Measurements from ENCODE around the gene FLOT1. TPM values are rescaled to one million over a fixed set of nuclear protein-coding genes. Genes with fewer than 3 reads are reported as not detected.

The FLOT1 gene
- total and polyA plus RNA-seq, 2 donors: 67.1 to 157 TPM

- Histone ChIP-seq H3K4me1 (ENCODE audit: control insufficient read depth in 2 of 2, insufficient read depth in 2 of 2, low read length in 2 of 2) (peaks cover 24 to 61% of the 10 kb centered on the region in 2 donors), H3K36me3 (ENCODE audit: control insufficient read depth in 2 of 2, insufficient read depth in 2 of 2, low read length in 1 of 2) (peaks cover 0 to under 1% of the 10 kb centered on the region in 2 donors), H3K27ac (ENCODE audit: low read depth in 1 of 2, low read length in 1 of 2) (no peak overlapping the region), H3K4me3 (ENCODE audit: low read length in 2 of 2) (peak overlapping the region in 1 of 2 donors; percentile 89), H3K27me3 (ENCODE audit: control insufficient read depth in 2 of 2, insufficient read depth in 1 of 2, low read length in 1 of 2) (no peaks in the 10 kb centered on the region), H3K9me3 (ENCODE audit: control insufficient read depth in 2 of 2, insufficient read depth in 1 of 2, low read length in 1 of 2) (no peaks in the 10 kb centered on the region)
- WGBS: 94% methylated on average over 9 of the region's 9 CpGs
- no peak for DNase-seq (ENCODE audit: low read depth in 6 of 9, low spot score in 9 of 9)
These were observed 53.9 kb downstream of the FLOT1 start for GRCh38 chr6:30688569-30688968.

- Histone ChIP-seq H3K27ac (ENCODE audit: low read depth in 1 of 2, low read length in 1 of 2) (peak overlapping the region; percentile 88 to 92), H3K36me3 (ENCODE audit: control insufficient read depth in 2 of 2, insufficient read depth in 2 of 2, low read length in 1 of 2) (peaks cover 0 to 3% of the 10 kb centered on the region in 2 donors), H3K27me3 (ENCODE audit: control insufficient read depth in 2 of 2, insufficient read depth in 1 of 2, low read length in 1 of 2) (no peaks in the 10 kb centered on the region), H3K4me3 (ENCODE audit: low read length in 2 of 2) (peak overlapping the region; percentile 65 to 89), H3K9me3 (ENCODE audit: control insufficient read depth in 2 of 2, insufficient read depth in 1 of 2, low read length in 1 of 2) (no peaks in the 10 kb centered on the region), H3K4me1 (ENCODE audit: control insufficient read depth in 2 of 2, insufficient read depth in 2 of 2, low read length in 2 of 2) (peaks cover 24 to 68% of the 10 kb centered on the region in 2 donors)
- no peak for DNase-seq (ENCODE audit: low read depth in 6 of 9, low spot score in 9 of 9)
- 36% methylated on average over 22 of the region's 22 CpGs for WGBS
These were observed 54.6 kb downstream of the FLOT1 start for GRCh38 chr6:30687659-30688431.

- Histone ChIP-seq H3K27ac (ENCODE audit: low read depth in 1 of 2, low read length in 1 of 2) (peak overlapping the region; percentile 88 to 92), H3K4me3 (ENCODE audit: low read length in 2 of 2) (peak overlapping the region; percentile 65 to 89), H3K9me3 (ENCODE audit: control insufficient read depth in 2 of 2, insufficient read depth in 1 of 2, low read length in 1 of 2) (peaks cover 0 to 6% of the 10 kb centered on the region in 2 donors), H3K4me1 (ENCODE audit: control insufficient read depth in 2 of 2, insufficient read depth in 2 of 2, low read length in 2 of 2) (peaks cover 24 to 76% of the 10 kb centered on the region in 2 donors), H3K36me3 (ENCODE audit: control insufficient read depth in 2 of 2, insufficient read depth in 2 of 2, low read length in 1 of 2) (peaks cover 0 to 6% of the 10 kb centered on the region in 2 donors), H3K27me3 (ENCODE audit: control insufficient read depth in 2 of 2, insufficient read depth in 1 of 2, low read length in 1 of 2) (no peaks in the 10 kb centered on the region)
- 1% methylated on average over 52 of the region's 52 CpGs for WGBS
- peak in 5 of 9 donors; percentile 41 to 78 (median 70) for DNase-seq (ENCODE audit: low read depth in 6 of 9, low spot score in 9 of 9)
These were observed 55.4 kb downstream of the FLOT1 start for GRCh38 chr6:30686908-30687658.

GRCh38 chr6:30686009-30686907 is 56.2 kb downstream of the FLOT1 start, which contains the start of gene PPP1R18:
Gene PPP1R18 (minus strand): TSS chr6:30686645. CDS start chr6:30686018, 627 bp downstream.
- H3K27me3 ChIP-seq (ENCODE audit: control insufficient read depth in 2 of 2, insufficient read depth in 1 of 2, low read length in 1 of 2): no peaks in the 10 kb centered on the region
- H3K4me1 ChIP-seq (ENCODE audit: control insufficient read depth in 2 of 2, insufficient read depth in 2 of 2, low read length in 2 of 2): peaks cover 30 to 84% of the 10 kb centered on the region in 2 donors
- peak within 1 kb of the TSS; percentile 98 to 99 for H3K27ac ChIP-seq (ENCODE audit: low read depth in 1 of 2, low read length in 1 of 2)
- peak within 1 kb of the TSS; percentile 65 to 89 for H3K4me3 ChIP-seq (ENCODE audit: low read length in 2 of 2)
- peaks cover under 1 to 13% of the 10 kb centered on the region in 2 donors for H3K36me3 ChIP-seq (ENCODE audit: control insufficient read depth in 2 of 2, insufficient read depth in 2 of 2, low read length in 1 of 2)
- H3K9me3 ChIP-seq (ENCODE audit: control insufficient read depth in 2 of 2, insufficient read depth in 1 of 2, low read length in 1 of 2): peaks cover 0 to 8% of the 10 kb centered on the region in 2 donors
- DNase-seq (ENCODE audit: low read depth in 6 of 9, low spot score in 9 of 9): peak in 3 of 9 donors; percentile 23 to 81 (median 70)
- WGBS: under 1% methylated on average over 41 of the region's 41 CpGs

GRCh38 chr6:30685157-30686008 is 57.1 kb downstream of the FLOT1 start:
- peak overlapping the region; percentile 65 to 89 for H3K4me3 ChIP-seq (ENCODE audit: low read length in 2 of 2)
- DNase-seq (ENCODE audit: low read depth in 6 of 9, low spot score in 9 of 9): peak in 3 of 9 donors; percentile 7 to 47 (median 20)
- H3K4me1 ChIP-seq (ENCODE audit: control insufficient read depth in 2 of 2, insufficient read depth in 2 of 2, low read length in 2 of 2): peaks cover 33 to 85% of the 10 kb centered on the region in 2 donors
- 24% methylated on average over 29 of the region's 29 CpGs for WGBS
- H3K36me3 ChIP-seq (ENCODE audit: control insufficient read depth in 2 of 2, insufficient read depth in 2 of 2, low read length in 1 of 2): peaks cover 5 to 19% of the 10 kb centered on the region in 2 donors
- peaks cover 0 to 8% of the 10 kb centered on the region in 2 donors for H3K9me3 ChIP-seq (ENCODE audit: control insufficient read depth in 2 of 2, insufficient read depth in 1 of 2, low read length in 1 of 2)
- no peaks in the 10 kb centered on the region for H3K27me3 ChIP-seq (ENCODE audit: control insufficient read depth in 2 of 2, insufficient read depth in 1 of 2, low read length in 1 of 2)
- H3K27ac ChIP-seq (ENCODE audit: low read depth in 1 of 2, low read length in 1 of 2): peak overlapping the region; percentile 98 to 99

- H3K4me1 ChIP-seq (ENCODE audit: control insufficient read depth in 2 of 2, insufficient read depth in 2 of 2, low read length in 2 of 2): peaks cover 35 to 85% of the 10 kb centered on the region in 2 donors
- H3K27me3 ChIP-seq (ENCODE audit: control insufficient read depth in 2 of 2, insufficient read depth in 1 of 2, low read length in 1 of 2): no peaks in the 10 kb centered on the region
- H3K36me3 ChIP-seq (ENCODE audit: control insufficient read depth in 2 of 2, insufficient read depth in 2 of 2, low read length in 1 of 2): peaks cover 13 to 27% of the 10 kb centered on the region in 2 donors
- H3K4me3 ChIP-seq (ENCODE audit: low read length in 2 of 2): peak overlapping the region; percentile 65 to 89
- H3K27ac ChIP-seq (ENCODE audit: low read depth in 1 of 2, low read length in 1 of 2): peak overlapping the region; percentile 98 to 99
- WGBS: 7% methylated on average over 21 of the region's 21 CpGs
- H3K9me3 ChIP-seq (ENCODE audit: control insufficient read depth in 2 of 2, insufficient read depth in 1 of 2, low read length in 1 of 2): peaks cover 0 to 8% of the 10 kb centered on the region in 2 donors
- peak in 4 of 9 donors; percentile 33 to 82 (median 66) for DNase-seq (ENCODE audit: low read depth in 6 of 9, low spot score in 9 of 9)
These were observed 57.9 kb downstream of the FLOT1 start for GRCh38 chr6:30684386-30685156.

GRCh38 chr6:30683980-30684338 is 58.5 kb downstream of the FLOT1 start:
- Histone ChIP-seq H3K4me1 (ENCODE audit: control insufficient read depth in 2 of 2, insufficient read depth in 2 of 2, low read length in 2 of 2) (peaks cover 36 to 84% of the 10 kb centered on the region in 2 donors), H3K27me3 (ENCODE audit: control insufficient read depth in 2 of 2, insufficient read depth in 1 of 2, low read length in 1 of 2) (no peaks in the 10 kb centered on the region)
- 8% methylated on average over 2 of the region's 2 CpGs for WGBS

More at GRCh38 chr6:30683980-30684338, 58.5 kb downstream of the FLOT1 start:
- H3K4me3 ChIP-seq (ENCODE audit: low read length in 2 of 2): peak overlapping the region; percentile 65 to 89
- peak overlapping the region; percentile 98 to 99 for H3K27ac ChIP-seq (ENCODE audit: low read depth in 1 of 2, low read length in 1 of 2)
- peaks cover 0 to 8% of the 10 kb centered on the region in 2 donors for H3K9me3 ChIP-seq (ENCODE audit: control insufficient read depth in 2 of 2, insufficient read depth in 1 of 2, low read length in 1 of 2)
- peak in 2 of 9 donors; percentile 20 to 37 for DNase-seq (ENCODE audit: low read depth in 6 of 9, low spot score in 9 of 9)
- peaks cover 14 to 32% of the 10 kb centered on the region in 2 donors for H3K36me3 ChIP-seq (ENCODE audit: control insufficient read depth in 2 of 2, insufficient read depth in 2 of 2, low read length in 1 of 2)
